HG02885 (cell line): ENCODE results near the gene METTL21C.

Source experiments
- ATAC-seq: cut with Tn5 transposase; IDR thresholded peaks from one replicate; pipeline ENCODE4 v1.9.1; 2021; ENCODE audit warnings: mild to moderate bottlenecking; ENCODE audit not compliant: unreplicated experiment, poor library complexity

The METTL21C gene

DNA sequence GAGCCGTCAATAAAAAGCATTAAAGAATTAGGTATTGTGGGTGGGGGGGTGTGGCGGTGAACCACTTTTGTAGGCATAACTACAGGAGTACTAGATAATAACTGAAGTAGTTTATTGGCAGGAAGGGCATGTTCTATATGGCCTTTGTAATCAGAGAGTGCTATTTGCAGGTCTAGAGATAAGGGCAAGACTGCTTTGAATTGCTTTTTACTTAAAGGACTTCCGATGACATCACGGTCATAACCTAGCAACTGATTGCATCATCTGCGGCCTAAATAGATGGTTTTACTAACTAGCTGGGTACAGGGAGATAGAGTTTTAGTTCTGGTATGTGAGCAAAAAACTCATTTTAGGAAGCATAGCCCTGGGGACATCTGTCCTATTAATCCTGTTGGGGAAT is 24.7 kb downstream of the METTL21C start:
- ATAC-seq = no peak

DNA sequence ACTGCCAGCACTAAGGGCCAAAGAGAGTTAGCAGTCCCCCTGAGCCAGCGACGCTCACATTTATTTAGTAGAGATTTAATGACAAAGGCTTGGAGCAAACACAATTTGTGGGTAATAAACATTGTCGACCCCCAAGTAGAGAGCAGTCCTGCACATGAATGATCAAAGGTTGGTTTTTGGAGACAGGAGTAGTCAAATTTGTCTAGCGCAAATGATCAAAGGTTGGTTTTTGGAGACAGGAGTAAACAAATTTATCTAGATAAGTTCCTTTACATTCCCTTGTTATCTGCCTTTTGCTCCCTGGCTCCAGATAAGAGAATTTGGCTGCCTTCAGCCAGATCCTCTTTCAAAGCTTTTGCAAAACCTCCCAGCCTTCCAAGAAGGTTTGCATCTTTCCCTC is 26.9 kb downstream of the METTL21C start:
- ATAC-seq = no peak

DNA sequence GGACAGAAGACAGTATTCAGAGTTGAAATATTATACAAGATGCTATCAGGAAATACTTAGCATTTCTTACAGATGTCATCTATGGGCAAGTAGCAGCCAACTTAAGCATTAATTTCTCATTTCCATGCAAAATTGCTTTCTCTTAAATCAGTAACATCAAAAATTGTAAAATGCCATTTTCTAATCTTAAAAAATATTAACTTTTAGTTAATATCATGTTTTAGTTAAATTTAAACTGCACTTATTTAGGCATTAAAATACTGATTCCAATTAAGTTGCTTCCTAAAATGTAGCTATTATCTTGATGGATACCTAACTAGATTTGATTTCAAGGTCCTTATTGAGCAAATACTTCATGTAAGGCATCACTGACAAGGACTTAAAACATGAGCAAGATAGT is 27.8 kb downstream of the METTL21C start:
- no peak for ATAC-seq

DNA sequence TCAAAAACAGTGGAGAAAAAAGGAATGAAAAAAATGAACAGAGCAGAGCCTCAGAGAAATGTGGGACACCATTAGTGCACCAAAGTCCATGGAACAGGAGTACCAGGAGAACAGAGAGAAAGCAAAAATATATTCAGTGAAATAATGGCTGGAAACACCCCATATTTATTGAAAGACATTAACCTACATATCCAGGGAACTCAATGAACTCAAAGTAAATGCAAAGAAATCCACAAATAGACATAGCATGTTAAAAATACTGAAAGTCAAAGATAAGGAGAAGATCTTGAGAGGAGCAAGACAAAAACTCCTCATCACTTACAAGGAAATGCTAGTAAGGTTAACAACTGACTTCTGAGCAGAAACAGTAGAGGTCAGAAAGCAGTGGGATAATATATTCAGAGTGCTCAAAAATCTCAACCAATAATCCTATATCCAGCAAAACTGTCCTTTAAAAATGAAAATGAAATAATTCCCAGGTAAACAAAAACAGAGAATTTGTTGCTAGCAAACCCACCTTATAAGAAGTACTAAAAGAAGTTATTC is 35.6 kb downstream of the METTL21C start:
- no peak for ATAC-seq

DNA sequence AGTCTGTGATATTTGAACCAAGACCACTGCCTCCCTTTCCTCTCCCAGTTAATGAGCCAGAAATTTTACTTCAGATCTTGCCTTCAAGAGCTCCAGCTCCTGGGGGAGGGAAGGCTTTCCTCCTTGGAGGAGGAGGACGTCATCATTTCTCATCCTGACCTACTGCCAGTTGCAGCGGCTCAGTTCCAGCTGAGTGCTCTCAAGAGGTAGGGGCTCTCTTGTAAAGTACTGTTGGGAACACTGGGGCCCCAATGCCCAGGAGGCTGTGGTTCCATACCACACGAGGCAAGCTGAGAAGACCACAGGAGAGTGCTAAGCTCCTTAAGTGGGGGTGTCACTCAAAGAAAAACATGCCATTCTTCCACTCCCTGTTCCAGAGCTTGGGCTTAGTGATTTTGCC is 36.2 kb downstream of the METTL21C start:
- ATAC-seq = no peak

DNA sequence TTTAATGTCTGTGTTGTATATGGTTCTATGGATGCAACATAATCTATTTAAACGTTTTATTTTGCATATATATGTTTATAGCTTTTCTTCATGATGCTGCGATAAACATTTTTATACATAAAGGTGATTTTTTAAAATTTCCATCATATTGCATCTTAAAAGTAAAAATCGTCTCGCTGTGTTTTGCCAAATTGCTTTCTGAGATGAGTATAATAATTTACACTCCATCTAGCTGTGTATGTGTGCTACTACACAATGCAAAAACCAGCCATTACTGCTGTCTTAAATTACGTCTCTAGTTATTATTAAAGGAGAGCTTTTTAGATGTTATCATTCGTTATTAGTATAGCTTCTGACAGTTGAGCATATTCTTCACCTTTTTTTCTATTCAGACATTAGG is 37.2 kb downstream of the METTL21C start:
- no peak for ATAC-seq

DNA sequence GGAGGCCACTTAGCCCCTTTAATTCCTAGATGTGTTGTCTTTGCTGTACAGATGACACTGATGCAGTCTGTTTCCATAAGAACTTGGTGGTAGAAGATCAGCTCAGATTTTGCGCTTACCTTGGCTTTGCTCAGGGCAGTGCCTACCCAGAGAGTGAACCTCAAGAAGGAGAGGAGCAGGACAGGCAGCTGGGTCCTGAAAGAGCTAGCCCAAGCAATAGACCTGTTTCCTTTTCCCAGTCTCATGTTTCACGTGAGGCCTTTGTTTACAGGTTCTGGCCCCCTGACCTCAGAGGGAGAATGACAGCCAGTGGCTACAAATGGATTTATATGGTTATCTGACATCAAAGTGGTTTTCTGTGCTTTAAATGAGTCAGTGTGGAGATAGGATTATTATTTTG is 40.1 kb downstream of the METTL21C start:
- no peak for ATAC-seq

DNA sequence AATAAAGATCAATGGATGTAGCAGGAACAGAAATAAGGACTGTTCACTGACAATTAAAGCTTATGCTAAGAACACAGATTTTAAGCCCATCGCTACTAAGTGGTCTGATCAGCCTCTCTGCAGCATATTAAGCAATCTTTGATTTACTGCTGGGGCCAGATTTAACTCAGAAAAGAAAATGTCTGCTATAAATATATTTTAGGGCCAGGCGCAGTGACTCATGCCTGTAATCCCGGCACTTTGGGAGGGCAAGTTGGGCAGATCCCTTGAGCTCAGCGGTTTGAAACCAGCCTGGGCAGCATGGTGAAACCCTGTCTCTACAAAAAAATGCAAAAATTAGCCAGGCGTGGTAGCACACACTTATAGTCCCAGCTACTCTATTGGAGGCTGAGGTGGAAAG is 43.0 kb downstream of the METTL21C start:
- no peak for ATAC-seq

DNA sequence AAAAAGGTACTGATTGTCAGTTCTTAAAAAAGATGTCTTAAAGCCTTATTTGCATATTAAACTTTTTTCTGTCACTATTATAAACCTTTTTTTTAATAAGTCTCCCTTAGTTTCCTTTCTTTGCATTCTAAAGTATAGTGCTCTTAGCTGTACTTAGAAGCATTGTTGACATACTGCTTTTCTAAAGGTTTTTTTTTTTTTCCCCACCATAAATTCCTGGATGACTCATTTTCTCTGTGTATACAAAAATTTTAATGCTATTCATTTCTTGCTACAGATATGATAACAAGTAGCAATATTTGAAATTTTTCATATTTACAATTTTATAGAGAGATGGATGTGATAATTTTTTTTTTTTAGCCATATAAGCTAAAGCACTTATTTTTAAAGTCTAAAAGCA is 43.5 kb downstream of the METTL21C start:
- no peak for ATAC-seq

DNA sequence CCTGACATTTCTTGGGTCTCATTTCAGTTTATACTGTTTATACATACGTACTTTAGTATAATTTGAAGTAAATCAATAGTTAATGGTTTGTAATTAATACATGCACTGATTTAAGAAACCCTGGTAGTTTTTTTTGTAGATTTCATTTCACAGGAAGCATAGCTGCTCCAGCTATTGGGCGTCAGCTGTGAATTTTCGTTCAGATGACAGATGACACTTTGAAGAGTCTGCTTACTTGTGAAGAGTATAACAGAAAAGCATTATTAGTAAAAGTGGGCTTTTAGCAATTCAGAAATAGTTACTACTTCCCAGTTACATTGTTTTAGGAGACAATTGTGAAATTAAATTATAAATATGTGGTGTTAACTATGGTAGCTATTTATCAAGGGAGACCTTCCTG is 44.4 kb downstream of the METTL21C start:
- ATAC-seq = no peak

DNA sequence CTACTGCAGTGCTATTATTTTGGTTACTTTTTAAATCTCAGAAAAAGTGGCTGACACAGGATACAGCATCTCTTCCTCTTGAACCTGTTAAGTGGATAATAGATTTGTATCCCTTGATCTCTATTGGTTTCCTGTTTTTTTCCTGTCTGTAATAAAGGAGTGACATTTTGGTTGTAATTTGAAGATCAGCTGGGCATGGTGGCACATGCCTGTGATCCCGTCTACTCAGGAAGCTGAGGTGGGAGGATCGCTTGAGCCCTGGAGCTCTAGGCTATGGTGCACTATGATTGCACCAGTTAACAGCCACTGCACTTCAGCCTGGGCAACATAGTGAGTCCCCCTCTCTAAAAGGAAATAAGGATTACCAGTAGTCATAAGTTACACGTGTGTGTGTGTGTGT is 46.8 kb downstream of the METTL21C start:
- ATAC-seq = no peak

DNA sequence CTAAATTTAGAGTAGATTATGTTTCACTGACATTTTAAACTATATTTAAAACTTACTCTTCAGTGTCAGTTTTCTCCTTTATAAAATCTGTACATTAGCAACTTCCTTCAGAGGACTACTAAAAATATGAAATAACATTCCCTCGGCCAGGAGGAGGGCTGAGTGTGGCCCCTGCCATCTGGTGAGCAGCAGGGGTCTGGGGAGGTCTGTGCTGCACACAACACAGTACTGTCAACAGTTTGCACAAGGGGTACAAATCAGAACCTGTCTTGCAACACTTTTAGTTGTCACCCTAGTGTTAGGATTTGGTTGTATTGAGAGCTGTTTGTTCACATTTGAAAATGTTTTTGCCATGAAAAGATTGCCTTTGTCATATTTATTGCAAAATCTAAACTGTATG is 49.1 kb downstream of the METTL21C start:
- ATAC-seq = no peak

DNA sequence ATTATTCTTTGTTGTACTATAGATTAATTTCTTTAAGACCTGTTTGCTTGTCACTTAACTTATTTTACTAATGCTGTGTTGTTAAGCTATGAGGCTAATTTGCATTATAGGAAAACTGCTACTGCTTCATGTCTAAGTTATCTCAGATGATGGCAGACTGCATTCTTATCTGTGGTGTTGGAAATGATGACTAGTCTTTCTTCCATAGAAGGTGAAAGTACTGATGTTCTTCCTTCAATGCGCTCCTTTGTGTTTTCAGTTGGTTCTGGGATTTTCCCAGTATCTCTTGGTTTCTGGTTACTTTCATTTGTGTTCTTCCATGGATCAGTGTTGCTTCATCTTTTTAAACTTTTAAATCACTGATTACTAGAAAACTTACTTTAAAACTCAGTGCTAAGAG is 51.2 kb downstream of the METTL21C start:
- no peak for ATAC-seq

DNA sequence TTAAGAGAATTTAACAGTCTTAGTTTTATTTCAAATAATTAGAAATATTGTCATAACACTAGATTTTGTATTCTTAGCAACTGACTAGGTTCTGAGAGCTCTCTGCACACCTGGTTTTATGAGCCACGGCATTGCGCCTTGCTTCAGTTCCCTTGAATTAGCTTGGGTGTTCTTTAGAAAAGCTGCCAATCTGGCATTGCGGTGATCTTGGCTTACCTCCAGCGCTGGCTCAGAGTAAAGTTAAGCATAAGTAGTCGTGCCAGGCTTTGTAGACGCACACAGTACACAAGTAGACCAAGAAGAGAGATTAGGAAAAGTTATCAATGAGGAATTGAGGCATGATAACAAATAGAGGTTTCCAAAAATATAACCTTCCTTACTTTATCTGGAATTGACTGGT is 52.4 kb downstream of the METTL21C start:
- no peak for ATAC-seq

DNA sequence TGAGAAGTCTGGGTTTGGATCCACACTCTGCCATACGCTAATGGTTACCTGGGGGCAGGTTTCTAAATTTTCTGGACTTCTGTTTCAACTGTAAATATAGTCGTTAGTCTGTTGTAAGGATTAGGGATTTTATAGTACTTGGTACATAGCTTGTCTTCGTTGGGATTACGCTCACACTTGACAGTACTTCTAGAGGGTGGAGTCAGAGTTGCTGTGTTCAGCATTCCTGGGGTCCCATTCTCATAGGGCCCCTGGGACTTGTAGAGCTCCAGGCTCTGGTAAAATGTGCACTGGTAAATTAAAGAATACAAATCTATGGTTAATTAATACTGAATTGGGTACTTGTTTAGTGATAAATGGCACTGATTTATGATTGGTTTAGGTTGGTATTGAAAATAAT is 52.8 kb downstream of the METTL21C start:
- ATAC-seq = no peak

DNA sequence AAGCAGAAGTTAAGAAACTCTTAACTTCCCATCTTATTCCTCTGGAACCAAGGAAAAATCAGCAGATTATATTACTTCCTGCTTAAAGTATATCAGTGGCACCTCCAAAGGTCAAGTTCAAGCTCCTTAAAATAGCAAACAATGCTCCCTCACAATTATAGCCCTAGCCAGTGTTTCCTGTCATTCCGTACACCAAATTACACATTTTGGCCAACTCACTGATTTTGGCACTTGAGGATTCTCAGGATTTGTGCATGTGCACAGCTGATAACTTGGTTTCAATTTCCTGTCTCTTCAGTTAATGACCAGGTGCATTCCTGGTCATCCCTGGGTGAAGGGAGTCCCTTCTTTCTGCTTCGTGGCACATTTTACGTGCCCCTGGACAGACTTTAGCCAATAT is 56.1 kb downstream of the METTL21C start:
- ATAC-seq = no peak
